HL-60 (cell line): ENCODE measurements around the gene SLC25A23.

Experiments used
- DNase-seq, 2 experiments: peaks; one replicate each; pipeline ENCODE4 v3.0.0-alpha.2; 2010 to 2020; ENCODE audit warnings: low read depth in 1 of 2, low spot score in 1 of 2
- H3K27ac ChIP-seq: fragments of 250-450 bp; sonication (Bioruptor Pico); replicated peaks from 2 replicates; pipeline ENCODE4 v1.5.1; 2020; ENCODE audit warnings: mild to moderate bottlenecking, moderate library complexity
- H3K27me3 ChIP-seq: fragments of 250-450 bp; sonication (Bioruptor Pico); 2 replicates; pipeline ENCODE4 v1.5.1; 2021; ENCODE audit warnings: mild to moderate bottlenecking, moderate library complexity; ENCODE audit not compliant: insufficient read depth, poor library complexity, severe bottlenecking
- H3K4me3 ChIP-seq: replicated peaks from 2 replicates; pipeline ENCODE4 v1.5.1; 2011; ENCODE audit warnings: mild to moderate bottlenecking, control low read depth, low read length; ENCODE audit not compliant: insufficient read depth
- CTCF ChIP-seq: IDR thresholded peaks from one replicate; pipeline ENCODE4 v1.5.1; 2011; ENCODE audit warnings: low read length, control low read depth, inconsistent platforms; ENCODE audit not compliant: insufficient read depth
- GABPA ChIP-seq: IDR thresholded peaks from 2 replicates; pipeline ENCODE4 v1.6.1; 2012; ENCODE audit warnings: low read depth
- POLR2AphosphoS5 ChIP-seq: IDR thresholded peaks from 2 replicates; pipeline ENCODE4 v1.6.1; 2012; ENCODE audit warnings: low read depth
- SPI1 ChIP-seq: IDR thresholded peaks from 2 replicates; pipeline ENCODE4 v1.6.1; 2012; ENCODE audit warnings: low read depth, mild to moderate bottlenecking, borderline replicate concordance
- TF ChIP-seq, protein P1 (sequence below): IDR thresholded peaks from 2 replicates; pipeline ENCODE4 v1.6.1; 2012; ENCODE audit warnings: low read depth; ENCODE audit not compliant: insufficient replicate concordance

Gene SLC25A23

GRCh38 chr19:6473647-6474046 is 14.1 kb upstream of the SLC25A23 start:
- TF ChIP-seq SPI1 (no peak), CTCF (no peak), POLR2AphosphoS5 (no peak), GABPA (no peak)
- TF ChIP-seq, protein P1, sequence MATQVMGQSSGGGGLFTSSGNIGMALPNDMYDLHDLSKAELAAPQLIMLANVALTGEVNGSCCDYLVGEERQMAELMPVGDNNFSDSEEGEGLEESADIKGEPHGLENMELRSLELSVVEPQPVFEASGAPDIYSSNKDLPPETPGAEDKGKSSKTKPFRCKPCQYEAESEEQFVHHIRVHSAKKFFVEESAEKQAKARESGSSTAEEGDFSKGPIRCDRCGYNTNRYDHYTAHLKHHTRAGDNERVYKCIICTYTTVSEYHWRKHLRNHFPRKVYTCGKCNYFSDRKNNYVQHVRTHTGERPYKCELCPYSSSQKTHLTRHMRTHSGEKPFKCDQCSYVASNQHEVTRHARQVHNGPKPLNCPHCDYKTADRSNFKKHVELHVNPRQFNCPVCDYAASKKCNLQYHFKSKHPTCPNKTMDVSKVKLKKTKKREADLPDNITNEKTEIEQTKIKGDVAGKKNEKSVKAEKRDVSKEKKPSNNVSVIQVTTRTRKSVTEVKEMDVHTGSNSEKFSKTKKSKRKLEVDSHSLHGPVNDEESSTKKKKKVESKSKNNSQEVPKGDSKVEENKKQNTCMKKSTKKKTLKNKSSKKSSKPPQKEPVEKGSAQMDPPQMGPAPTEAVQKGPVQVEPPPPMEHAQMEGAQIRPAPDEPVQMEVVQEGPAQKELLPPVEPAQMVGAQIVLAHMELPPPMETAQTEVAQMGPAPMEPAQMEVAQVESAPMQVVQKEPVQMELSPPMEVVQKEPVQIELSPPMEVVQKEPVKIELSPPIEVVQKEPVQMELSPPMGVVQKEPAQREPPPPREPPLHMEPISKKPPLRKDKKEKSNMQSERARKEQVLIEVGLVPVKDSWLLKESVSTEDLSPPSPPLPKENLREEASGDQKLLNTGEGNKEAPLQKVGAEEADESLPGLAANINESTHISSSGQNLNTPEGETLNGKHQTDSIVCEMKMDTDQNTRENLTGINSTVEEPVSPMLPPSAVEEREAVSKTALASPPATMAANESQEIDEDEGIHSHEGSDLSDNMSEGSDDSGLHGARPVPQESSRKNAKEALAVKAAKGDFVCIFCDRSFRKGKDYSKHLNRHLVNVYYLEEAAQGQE: no peak
- DNase-seq: no peak
- H3K4me3 ChIP-seq: no peak overlapping the region
- no peaks in the 10 kb centered on the region for H3K27me3 ChIP-seq
- no peak overlapping the region for H3K27ac ChIP-seq

DNA sequence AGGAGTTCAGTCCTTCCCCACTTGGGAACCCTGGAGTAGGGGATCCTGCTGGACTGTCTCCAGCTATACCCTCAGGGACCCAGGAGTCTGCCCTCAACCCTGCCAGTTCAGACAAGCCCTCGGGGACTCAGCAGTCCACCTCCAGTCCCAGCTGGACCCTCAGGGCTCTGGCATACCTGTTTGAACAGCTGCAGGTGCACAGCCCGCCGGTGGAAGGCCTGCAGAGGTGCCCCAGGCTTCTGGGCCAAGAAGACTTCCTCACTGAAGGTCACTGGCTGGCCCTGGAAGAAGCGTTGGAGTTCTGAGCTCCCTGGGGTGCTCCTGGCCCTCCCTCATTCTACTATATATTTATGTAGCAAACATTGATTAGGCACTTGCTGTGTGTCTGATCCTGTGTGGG is 13.1 kb upstream of the SLC25A23 start:
- DNase-seq: no peak
- no peaks in the 10 kb centered on the region for H3K27me3 ChIP-seq

DNA sequence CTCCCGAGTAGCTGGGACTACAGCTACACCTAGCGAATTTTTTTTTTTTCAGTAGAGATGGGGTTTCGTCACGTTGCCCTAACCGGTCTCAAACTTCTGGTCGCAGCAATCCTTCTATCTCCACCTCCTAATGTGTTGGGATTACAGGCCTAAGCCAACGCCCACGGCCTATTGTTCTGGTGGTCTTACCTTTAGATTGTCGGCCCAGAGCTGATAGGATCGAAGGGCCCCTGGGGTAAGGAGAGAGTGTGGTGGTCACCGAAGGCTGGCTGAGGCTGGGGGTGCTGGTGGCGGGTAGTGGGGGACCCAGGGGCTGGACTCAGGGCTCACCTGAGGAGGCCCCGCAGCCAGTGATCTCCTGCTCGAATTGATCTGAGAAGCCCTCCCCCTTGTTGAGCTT is 11.5 kb upstream of the SLC25A23 start:
- Histone ChIP-seq H3K4me3 (no peak overlapping the region), H3K27me3 (no peaks in the 10 kb centered on the region), H3K27ac (no peak overlapping the region)
- no peak for TF ChIP-seq SPI1
- TF ChIP-seq, protein P1: no peak
- no peak for TF ChIP-seq POLR2AphosphoS5
- TF ChIP-seq GABPA: no peak
- TF ChIP-seq CTCF: no peak
- no peak for DNase-seq

More for the DNA sequence above, 13.1 kb upstream of the SLC25A23 start:
- no peak for TF ChIP-seq SPI1
- TF ChIP-seq CTCF: no peak
- TF ChIP-seq POLR2AphosphoS5: no peak
- no peak for TF ChIP-seq GABPA
- TF ChIP-seq, protein P1: no peak
- H3K27ac ChIP-seq: no peak overlapping the region
- H3K4me3 ChIP-seq: no peak overlapping the region
